GOT3 (cell line): ENCODE data around the gene IL6ST.
"Not testable (repeated sequence)": the region's sequence is repeated elsewhere in the genome, so short reads cannot be mapped to it uniquely, and the experiment has no call there.

Experiments used
- DNase-seq: peaks from one replicate; lab custom pipeline; 2025; ENCODE audit warnings: mixed read lengths; lab: John Stamatoyannopoulos, UW

The IL6ST gene

GRCh38 chr5:55965525-55965924, 29.2 kb downstream of the IL6ST start:
- no peak for DNase-seq

- DNase-seq = no peak
Observed at GRCh38 chr5:55960779-55961178, 34.0 kb downstream of the IL6ST start.

- no peak for DNase-seq
Observed at GRCh38 chr5:55959208-55959607, 35.6 kb downstream of the IL6ST start.

- DNase-seq = not testable (repeated sequence)
Observed at GRCh38 chr5:55941154-55941553, 53.6 kb downstream of the IL6ST start.

- DNase-seq = not testable (repeated sequence)
Observed at GRCh38 chr5:55937598-55937997, 57.2 kb downstream of the IL6ST start.

- no peak for DNase-seq
Observed at GRCh38 chr5:55936100-55936693, 58.6 kb downstream of the IL6ST start.

- DNase-seq = no peak
Observed at GRCh38 chr5:55935371-55935770, 59.4 kb downstream of the IL6ST start.

- no peak for DNase-seq
Observed at GRCh38 chr5:55934720-55935119, 60.0 kb downstream of the IL6ST start.

- DNase-seq = no peak
Observed at GRCh38 chr5:55934115-55934613, 60.6 kb downstream of the IL6ST start.

GRCh38 chr5:55933377-55934114, 61.2 kb downstream of the IL6ST start:
- no peak for DNase-seq

- no peak for DNase-seq
Observed at GRCh38 chr5:55932700-55933099, 62.1 kb downstream of the IL6ST start.

GRCh38 chr5:55929020-55929799, 65.6 kb downstream of the IL6ST start:
- no peak for DNase-seq

- no peak for DNase-seq
Observed at GRCh38 chr5:55927861-55928655, 66.7 kb downstream of the IL6ST start.

GRCh38 chr5:55926476-55926875, 68.3 kb downstream of the IL6ST start:
- no peak for DNase-seq

- no peak for DNase-seq
Observed at GRCh38 chr5:55925712-55926111, 69.1 kb downstream of the IL6ST start.

- DNase-seq = no peak
Observed at GRCh38 chr5:55925181-55925580, 69.6 kb downstream of the IL6ST start.

GRCh38 chr5:55924744-55925143, 70.0 kb downstream of the IL6ST start:
- no peak for DNase-seq

GRCh38 chr5:55923865-55924500, 70.8 kb downstream of the IL6ST start:
- DNase-seq = no peak

- DNase-seq = no peak
Observed at GRCh38 chr5:55923177-55923771, 71.5 kb downstream of the IL6ST start.

GRCh38 chr5:55921617-55922016, 73.1 kb downstream of the IL6ST start:
- no peak for DNase-seq

GRCh38 chr5:55920784-55921183, 74.0 kb downstream of the IL6ST start:
- no peak for DNase-seq
